PC-3 (cell line): Measurements from ENCODE around the gene SCML1.

Experiments
- EZH2phosphoT487 ChIP-seq: fragments of 300-600 bp; sonication (generic); IDR thresholded peaks from 2 replicates; pipeline ENCODE4 v1.6.1; 2018; ENCODE audit warnings: mild to moderate bottlenecking, antibody characterized with exemption, low read length, borderline replicate concordance
- TF ChIP-seq, protein P1 (sequence below): fragments of 300-600 bp; sonication (generic); conservative IDR thresholded peaks from 2 replicates; pipeline ENCODE4 v1.5.1; 2017; ENCODE audit warnings: antibody characterized with exemption, low read depth, mild to moderate bottlenecking, low read length

DNA sequence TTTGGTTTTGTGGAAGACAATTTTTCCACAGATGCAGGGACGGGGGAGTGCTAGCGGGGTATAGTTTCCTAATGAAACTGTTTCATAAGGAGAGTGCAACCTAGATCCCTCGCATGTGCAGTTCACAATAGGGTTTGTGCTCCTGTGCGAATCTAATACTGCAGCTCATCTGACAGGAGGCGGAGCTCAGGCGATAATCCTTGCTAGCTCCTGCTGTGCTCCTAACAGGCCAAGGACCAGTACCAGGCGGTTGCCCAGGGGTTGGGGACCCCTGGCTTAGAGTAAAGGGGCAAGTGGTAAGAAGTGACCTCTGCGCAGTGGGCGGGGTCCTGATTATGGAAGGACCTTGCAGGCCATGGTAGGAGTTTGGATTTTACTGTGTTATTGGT is 3.8 kb downstream of the SCML1 start:
- TF ChIP-seq, protein P1, sequence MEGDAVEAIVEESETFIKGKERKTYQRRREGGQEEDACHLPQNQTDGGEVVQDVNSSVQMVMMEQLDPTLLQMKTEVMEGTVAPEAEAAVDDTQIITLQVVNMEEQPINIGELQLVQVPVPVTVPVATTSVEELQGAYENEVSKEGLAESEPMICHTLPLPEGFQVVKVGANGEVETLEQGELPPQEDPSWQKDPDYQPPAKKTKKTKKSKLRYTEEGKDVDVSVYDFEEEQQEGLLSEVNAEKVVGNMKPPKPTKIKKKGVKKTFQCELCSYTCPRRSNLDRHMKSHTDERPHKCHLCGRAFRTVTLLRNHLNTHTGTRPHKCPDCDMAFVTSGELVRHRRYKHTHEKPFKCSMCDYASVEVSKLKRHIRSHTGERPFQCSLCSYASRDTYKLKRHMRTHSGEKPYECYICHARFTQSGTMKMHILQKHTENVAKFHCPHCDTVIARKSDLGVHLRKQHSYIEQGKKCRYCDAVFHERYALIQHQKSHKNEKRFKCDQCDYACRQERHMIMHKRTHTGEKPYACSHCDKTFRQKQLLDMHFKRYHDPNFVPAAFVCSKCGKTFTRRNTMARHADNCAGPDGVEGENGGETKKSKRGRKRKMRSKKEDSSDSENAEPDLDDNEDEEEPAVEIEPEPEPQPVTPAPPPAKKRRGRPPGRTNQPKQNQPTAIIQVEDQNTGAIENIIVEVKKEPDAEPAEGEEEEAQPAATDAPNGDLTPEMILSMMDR, result no peak
- no peak for TF ChIP-seq EZH2phosphoT487
